ENCODE data around the gene LETM1. TPM values are rescaled to one million over a fixed set of nuclear protein-coding genes. Genes with fewer than 3 reads are reported as not detected.

LETM1 gene
- total and polyA plus RNA-seq, 2 of the 13 experiments (the other 11 are each of a cell fraction or from before 2014, with no cell fraction given), result 9.7 to 41.6 TPM

GRCh38 chr4:1802151-1802715 is 53.7 kb downstream of the LETM1 start:
- FAIRE-seq, result peak; percentile 84
- peaks cover 32% of the 10 kb centered on the region for H3K79me2 ChIP-seq (ENCODE audit: insufficient read depth, low read length)
- H3K4me3 ChIP-seq (replicated peaks in 1 of 3; ENCODE audit: insufficient read depth in 1 of 3, low read depth in 2 of 3, low read length in 3 of 3), result no peak overlapping the region; a peak in 1 of 6 replicates
- H3K9ac ChIP-seq (ENCODE audit: insufficient read depth, low read depth, low read length), result peak overlapping the region; percentile 36; the same call in 1 of the 2 replicates
- H3K27ac ChIP-seq (ENCODE audit: extremely low read length, insufficient read depth, low read length), result peak overlapping the region; percentile 92
- peaks cover 59% of the 10 kb centered on the region for H3K4me1 ChIP-seq (ENCODE audit: insufficient read depth, low read length)
- WGBS (ENCODE audit: low lambda C conversion rate), result 11% methylated on average over 12 of the region's 22 CpGs
- H3K9me3 ChIP-seq (ENCODE audit: low read length), result no peaks in the 10 kb centered on the region
- peak; percentile 73 for ATAC-seq
- in situ Hi-C loops (cut with HindIII; ENCODE audit: extremely low pct_ligation_motif_present, low pct_unique_long_range_greater_than_20kb) (loop anchor here (10.0 kb wide), 1 partner anchor 47 kb away; no protein-coding TSS in a partner anchor), intact Hi-C loops (cut with micrococcal nuclease; ENCODE audit: unreplicated experiment) (no loop called here)
- BruUV-seq (replicated peaks), result no TSS peak
- no peak overlapping the region for H2AFZ ChIP-seq (ENCODE audit: low read length)
- peak; percentile 93 for DNase-seq (ENCODE audit: low spot score)
- CTCF ChIA-PET (ENCODE audit: low intra/inter-chr PET ratio, low total read pairs), result no interaction called here
- H3K36me3 ChIP-seq (replicated peaks in 1 of 2; ENCODE audit: control insufficient read depth in 1 of 2, insufficient read depth in 2 of 2, low read length in 2 of 2), result peaks cover 38 to 73% of the 10 kb centered on the region in 2 experiments
- POLR2A ChIA-PET, result interaction anchor here (0.7 to 28.6 kb wide), 6 partner anchors 9 to 62 kb away, joined by 3 to 1258 read pairs (median 12); partner anchors contain the start of gene FGFR3
- H3K27me3 ChIP-seq (ENCODE audit: control insufficient read depth in 1 of 2, insufficient read depth in 2 of 2, low read length in 2 of 2), result no peaks in the 10 kb centered on the region
- peak overlapping the region; percentile 43; the same call in 1 of the 2 replicates for H3K4me2 ChIP-seq (ENCODE audit: low read depth, low read length)
- peaks cover 29% of the 10 kb centered on the region for H4K20me1 ChIP-seq (ENCODE audit: insufficient read depth, low read length)
- no peak for TF ChIP-seq YEATS4 (CRISPR knock-in tag; IDR thresholded peaks at IDR 0.05; ENCODE audit: borderline replicate concordance)
- peak; percentile 79 for TF ChIP-seq HNF4G (IDR thresholded peaks at IDR 0.05; ENCODE audit: borderline replicate concordance, low read depth, low read length)
- TF ChIP-seq HNF4G (CRISPR knock-in tag; IDR thresholded peaks at IDR 0.05; ENCODE audit: borderline replicate concordance, low read depth), result no peak
- peak; percentile 80 for TF ChIP-seq ZNF274 (CRISPR knock-in tag; IDR thresholded peaks at IDR 0.05)
- TF ChIP-seq JUNB (CRISPR knock-in tag; IDR thresholded peaks at IDR 0.05; ENCODE audit: borderline replicate concordance), result no peak
- no peak for TF ChIP-seq ZNF30 (CRISPR knock-in tag; IDR thresholded peaks at IDR 0.05)
- no peak for TF ChIP-seq ZNF24 (IDR thresholded peaks at IDR 0.05)
- no peak for TF ChIP-seq KLF6 (CRISPR knock-in tag; IDR thresholded peaks at IDR 0.05)
- TF ChIP-seq ZNF83 (CRISPR knock-in tag; IDR thresholded peaks at IDR 0.05; ENCODE audit: borderline replicate concordance), result no peak
- TF ChIP-seq MAF1 (CRISPR knock-in tag; IDR thresholded peaks at IDR 0.05; ENCODE audit: borderline replicate concordance), result no peak
- TF ChIP-seq PAWR (CRISPR knock-in tag; IDR thresholded peaks at IDR 0.05; ENCODE audit: borderline replicate concordance), result no peak
- no peak for TF ChIP-seq NR2F1 (CRISPR knock-in tag; IDR thresholded peaks at IDR 0.05)
- TF ChIP-seq TEAD2 (CRISPR knock-in tag; IDR thresholded peaks at IDR 0.05), result no peak
- TF ChIP-seq GABPA (IDR thresholded peaks at IDR 0.05; ENCODE audit: low read depth, low read length), result no peak
- no peak for TF ChIP-seq GABPA (CRISPR knock-in tag; IDR thresholded peaks at IDR 0.05; ENCODE audit: low read depth)
- no peak for TF ChIP-seq SALL2 (CRISPR knock-in tag; IDR thresholded peaks at IDR 0.05)
- TF ChIP-seq DNMT1 (CRISPR knock-in tag; IDR thresholded peaks at IDR 0.05), result 0 out of 2 replicates have a peak, but pooled peaks have one; percentile 5
- TF ChIP-seq ARID5B (CRISPR knock-in tag; IDR thresholded peaks at IDR 0.05), result peak; percentile 39; the same call in 1 of the 2 replicates
- peak; percentile 94 for TF ChIP-seq PAXIP1 (CRISPR knock-in tag; conservative IDR thresholded peaks at IDR 0.05)
